HS-5 (cell line): ENCODE data around the gene ANKRD39.
A peak's percentile ranks its signal among the peaks of the same experiment; 100 is the strongest.
"Not testable (repeated sequence)": the region's sequence is repeated elsewhere in the genome, so short reads cannot be mapped to it uniquely, and the experiment has no call there.

Source experiments
- DNase-seq: peaks from one replicate; pipeline ENCODE4 v3.0.0-alpha.2; 2012; ENCODE audit warnings: low read depth

The ANKRD39 gene

DNA sequence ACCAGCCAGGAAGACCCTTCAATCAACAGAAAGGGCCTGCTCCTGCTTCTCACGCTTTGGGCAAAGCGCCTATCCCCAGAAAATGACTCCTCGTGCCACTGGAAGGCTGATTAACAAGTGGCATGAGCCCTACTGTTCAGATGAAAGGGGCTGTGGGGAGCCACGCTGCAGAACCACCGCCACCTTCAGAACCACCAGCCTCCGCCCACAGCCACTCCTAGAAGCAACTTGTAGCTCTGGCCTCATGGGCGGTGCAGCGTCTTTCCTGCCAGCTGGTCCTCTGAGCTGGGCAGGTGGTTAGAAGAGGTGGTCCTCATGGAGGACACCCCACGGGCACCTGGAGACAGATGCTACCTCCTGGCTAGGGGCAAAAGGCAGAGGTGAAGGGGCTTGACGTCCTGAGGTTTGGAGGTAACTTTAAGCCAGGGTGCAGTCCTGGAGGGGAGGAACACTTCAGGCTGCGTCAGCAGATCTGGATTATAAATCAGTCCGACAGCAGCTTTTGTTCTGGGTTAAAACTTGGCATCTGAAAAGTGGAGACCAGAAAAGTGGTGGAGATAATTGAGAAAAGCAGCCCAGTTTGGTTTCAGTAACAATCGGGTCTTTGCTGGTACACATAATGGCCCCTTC is 12.9 kb upstream of the ANKRD39 start:
- no peak for DNase-seq

DNA sequence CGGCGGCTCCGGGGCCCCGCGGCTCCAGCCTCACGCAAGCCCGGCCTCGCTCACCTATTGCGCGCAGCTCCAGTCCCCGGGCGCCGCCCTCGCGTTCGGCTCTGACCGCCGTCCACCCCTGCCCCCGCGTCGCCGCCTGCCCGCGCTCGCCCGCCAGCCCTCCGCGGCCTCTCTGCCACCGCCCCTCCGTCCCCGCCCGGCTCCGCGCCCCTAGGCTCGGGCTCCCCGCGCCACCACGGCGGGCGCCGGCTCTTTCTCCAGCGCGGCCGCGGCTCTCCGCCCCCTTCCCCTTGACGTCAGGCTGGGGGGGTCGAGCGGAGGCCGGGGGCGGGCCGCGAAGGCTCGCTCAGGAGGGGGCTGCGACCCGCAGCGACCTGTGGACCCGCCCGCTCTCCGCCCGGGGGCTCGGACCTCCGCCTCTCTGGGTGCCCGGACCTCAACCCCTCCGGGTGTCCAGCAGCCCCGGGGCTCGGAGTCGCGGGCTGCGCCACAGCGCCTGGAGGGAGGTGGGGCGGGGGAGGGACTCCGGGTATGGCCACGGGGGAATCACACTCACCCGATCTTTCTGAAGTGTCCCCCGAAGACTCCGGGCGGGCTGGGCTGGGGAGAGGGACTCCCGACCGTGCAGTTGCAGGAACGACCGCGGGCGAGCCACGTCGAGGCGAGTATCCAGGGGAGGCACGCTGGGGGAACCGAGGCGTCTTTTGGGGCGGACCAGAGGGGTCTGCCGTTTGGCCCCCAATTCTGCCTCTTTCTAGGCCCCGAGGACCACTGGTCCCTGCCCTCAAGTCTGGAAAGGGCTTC is 12.2 kb upstream of the ANKRD39 start, which contains the start of gene SEMA4C:
Gene SEMA4C, minus strand, starts transcription at position 259 of the 804 bp plus-strand sequence. CDS start 2,194 bp downstream, outside the sequence.
- DNase-seq: no peak

DNA sequence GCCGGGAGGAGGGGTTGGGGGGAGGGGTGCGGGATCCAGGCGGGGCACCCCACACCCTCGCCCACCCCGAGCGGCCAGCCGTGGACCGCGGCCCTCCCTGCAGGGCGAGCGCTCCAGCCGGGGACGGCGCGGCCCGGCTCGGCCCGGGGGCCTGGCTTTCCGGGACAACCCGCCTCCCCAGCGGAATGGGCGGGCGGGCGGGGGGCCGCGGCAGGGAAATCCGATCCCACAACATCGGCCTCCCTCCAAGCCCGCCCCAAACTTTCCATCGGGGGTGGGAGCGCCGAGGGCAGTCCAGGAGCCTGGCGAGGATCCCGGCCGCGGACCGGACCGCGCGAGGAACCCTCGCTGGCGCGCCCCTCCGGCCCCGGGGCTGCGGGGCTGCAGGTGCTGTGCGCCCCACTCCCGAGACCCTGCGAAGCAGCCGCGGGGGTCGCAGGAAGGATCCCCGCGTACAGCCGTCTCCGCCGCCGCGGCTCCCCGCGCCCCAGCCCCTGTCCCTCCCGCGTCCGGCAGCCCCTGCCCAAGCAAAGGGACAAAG is 11.5 kb upstream of the ANKRD39 start:
- peak; percentile 25 for DNase-seq

DNA sequence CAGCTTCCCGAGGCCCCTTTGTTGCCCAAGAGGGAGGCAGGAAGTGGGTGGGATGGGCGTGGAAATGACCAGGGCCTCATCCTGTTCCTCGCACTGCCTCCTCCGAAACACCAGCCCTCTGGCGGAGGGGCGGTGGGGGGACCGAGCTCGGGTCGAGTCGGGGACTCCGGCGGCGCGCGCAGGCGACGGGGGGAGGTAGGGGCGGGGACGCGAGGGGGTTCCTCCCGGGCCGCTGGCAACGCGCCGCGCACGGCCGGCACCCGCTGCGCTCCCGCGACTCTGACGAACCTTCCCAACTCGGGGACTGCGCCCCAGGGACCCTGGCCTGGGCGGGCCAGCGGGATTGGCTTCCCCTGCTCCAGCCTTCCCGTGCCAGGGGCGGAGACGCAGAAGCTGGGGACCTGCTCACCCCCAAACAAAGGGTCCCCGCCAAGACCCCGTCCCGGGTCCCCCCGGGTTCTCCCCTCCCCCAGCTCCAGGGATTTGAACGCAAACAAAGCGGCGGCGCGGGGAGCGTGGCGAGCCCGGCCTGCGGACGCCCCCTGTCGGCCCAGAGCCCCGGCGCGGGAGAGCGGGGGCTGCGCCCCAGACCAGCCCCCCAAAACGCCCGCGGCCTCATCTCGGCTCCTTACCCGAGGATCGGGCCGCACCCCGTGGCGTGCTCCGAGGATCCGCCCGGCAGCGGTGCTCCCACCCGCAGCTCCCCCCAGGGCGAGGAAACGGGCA is 10.9 kb upstream of the ANKRD39 start:
- DNase-seq: peak; percentile 94

DNA sequence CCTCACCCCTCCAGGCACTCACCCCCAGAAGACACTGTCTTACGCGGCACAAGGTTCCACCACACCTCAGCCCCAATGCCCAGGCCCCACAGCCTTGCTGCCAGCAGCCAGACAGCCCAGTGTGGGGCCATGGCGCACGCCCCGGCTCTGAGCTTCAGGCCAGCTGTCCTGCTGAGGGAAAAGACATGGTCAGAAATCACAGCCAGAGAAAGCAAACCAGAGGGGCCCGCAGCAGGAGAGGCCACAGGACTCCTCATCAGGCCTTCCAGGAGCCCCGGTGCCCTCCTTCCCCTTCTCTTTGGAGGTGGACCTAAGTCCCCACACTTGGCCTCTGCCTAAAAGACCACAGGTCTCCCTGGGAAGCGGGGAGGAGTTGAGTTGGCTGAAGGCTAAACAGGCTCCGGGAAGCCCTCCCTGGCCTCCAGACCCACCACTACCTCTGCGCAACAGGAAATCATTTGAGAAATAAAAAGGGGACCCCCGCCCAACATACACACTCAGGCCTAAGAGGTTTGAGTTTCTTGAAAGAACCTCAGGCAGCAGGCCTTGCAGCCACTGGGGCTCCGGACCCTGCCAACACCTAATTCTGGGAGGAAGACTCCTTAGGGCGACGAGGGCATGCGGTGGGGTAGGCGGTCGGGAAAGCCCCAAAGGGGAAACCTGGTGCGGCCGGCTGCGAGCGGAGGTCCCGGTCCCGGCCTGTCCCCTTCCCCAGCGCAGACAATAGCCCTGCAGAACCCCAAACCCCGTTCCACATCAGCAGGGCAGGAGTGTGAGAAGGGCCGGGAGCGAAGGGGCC is 10.1 kb upstream of the ANKRD39 start:
- DNase-seq: peak; percentile 26

DNA sequence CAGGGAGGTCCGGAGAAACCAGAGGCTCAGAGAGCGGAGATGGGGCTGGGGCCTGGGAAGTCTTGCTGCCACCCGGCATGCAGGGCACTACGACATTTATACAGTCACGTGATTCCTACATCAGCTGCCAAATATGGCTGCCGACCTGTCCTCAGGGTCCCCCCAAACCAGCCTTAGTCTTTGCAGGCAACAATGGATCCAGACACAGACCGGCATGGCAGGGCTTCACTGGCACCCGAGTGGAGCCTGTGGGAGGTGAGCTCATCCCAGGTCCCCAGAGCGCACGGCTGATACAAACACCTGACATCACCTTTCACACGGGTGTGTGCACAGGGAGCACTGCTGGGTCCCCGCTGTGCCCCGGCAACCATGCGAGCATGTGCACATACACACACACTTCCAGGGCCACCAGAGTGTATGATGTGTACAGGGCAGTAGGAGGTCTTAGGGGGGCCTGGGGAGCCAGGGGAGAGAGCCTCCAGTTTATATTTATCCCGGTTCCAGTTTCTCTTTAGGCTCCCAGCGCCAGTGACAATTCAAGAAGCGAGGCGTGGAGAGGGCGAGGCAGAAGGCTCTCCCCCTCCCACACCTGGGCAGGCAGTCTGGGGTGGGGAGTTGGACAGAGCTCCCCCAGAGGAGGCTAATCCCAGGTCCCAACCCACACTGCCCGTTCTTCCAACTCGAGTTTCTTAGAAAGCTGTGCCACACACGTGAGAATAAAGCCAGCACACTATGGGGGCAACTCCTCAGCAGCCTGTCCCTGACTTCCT is 9.4 kb upstream of the ANKRD39 start:
- no peak for DNase-seq

DNA sequence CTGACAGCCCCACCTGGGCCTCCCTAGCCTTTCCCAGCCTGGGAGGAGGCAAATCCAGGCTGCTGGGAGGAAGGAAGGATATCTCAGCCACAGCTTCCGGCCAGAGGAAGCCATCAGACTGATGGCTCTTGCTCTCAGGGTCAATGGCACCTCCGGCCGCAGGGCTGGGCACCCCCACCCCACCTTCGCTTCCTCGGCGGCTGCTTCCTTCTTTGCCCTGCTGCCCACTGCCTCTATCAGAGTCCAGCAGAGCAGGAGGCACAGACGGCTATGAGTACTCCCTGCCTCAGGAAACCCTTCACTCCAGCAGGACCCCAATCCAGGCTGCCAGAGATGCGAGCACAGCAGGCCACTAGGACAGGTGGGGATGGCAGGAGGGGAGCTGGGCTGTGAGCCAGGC is 8.8 kb upstream of the ANKRD39 start:
- DNase-seq: no peak

DNA sequence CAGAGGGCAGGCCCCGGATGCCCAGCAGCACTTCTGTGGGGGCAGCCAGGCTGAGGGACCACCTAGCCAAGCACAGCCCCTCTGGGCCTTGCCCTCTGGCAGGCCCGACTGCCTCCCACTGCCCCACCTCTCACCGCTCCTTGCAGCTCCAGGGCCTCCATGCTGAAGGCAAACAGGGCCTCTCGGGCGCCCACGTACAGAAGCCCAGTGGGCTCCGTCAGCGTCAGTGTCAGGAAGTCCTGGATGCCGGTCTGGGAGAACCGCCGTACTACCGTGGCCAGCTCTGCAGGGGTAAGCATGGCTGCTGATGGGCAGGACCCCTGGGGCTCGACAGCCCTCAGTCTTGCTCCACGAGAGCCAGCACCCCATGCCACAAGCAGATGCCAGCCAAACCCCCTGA is 8.3 kb upstream of the ANKRD39 start:
- DNase-seq: no peak

DNA sequence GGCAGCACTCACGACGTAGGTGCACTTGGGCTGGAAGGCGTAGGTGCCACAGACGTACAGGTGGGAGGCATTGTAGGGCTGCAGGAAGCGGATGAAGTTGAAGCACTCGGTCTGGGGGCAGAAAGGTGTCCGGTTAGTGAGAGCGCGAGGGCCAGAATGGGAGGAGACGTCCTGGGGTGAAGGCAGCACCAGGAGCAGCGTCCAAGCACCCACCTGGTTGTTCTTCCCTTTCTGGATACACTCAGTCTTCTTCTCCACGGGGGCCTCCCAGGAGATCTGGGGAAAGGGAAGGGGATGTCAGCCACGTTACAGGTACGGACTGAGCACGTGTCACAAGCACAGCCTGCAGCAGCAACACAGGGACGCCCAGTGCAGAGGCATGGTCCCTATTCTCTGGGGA is 7.8 kb upstream of the ANKRD39 start:
- no peak for DNase-seq

DNA sequence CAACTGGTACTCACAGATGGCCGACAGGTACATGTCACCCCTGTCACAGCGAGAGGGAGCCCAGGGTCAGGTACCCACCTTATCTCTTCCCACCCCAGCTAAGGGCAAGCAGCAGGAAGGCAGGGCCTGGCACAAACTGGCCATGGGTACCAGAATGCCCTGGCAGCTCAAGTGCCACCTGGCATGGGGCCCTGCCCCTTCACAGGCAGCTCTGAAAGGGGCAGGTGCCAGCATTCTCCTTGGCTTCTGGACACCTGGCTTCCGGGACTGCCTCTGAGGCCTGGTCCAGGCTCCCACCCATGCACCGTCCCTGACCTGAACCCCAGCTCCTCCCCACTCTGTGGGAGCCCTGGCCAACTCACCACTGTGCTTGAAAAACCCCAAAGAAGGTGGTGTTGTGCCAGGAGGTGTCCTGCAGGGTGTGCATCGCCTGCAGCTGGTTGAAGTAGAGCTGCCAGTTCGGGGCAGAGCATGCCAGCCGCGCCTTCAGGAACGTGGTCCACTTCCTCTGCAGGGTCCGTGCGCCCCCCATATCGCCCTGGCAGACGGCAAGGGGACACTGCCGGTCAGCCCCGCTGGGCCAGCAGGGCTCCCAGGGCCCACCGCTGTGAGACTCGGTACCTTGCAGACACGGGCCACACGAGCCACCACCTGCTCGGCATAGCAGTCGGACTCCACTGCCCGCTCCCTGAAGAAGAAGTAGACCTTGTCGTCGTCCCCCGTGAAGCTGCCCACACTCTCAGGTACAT is 6.7 kb upstream of the ANKRD39 start:
- DNase-seq: no peak

DNA sequence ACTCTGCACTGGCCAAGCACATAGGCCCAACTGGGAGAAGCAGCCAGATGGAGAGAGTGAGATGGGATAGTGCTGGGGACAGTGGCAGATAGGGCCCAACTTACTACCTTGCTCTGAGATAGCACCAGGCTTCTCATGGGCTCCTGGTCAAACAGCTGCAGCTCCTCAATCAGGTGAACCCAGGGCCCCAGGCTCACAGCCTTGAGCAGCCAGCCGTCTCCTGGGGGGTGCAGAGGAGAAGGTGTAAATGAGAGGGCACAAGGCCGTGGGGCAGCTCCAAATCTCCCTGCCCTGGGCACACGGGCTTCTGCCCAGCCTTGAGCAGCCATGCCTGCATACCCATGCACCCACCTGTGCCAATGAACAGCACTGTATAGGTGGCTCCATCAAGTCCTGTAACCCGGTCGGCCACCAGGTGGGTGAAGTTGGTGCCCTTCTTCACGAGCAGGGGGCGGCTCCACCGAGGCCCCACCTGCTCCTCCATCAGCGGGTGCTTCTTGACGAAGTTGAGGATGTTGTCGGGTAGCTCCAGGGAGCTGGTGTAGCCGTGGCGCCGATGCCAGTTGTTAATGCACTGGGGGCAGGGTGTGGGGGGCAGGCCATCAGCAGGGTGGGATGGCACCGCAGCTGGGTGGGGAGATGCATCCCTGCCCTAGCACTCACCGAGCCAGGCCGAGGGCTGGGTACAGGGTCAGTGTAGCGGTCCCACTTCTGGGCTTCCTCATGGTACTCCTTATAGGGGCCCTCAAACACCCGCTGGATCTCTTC is 5.9 kb upstream of the ANKRD39 start:
- no peak for DNase-seq

DNA sequence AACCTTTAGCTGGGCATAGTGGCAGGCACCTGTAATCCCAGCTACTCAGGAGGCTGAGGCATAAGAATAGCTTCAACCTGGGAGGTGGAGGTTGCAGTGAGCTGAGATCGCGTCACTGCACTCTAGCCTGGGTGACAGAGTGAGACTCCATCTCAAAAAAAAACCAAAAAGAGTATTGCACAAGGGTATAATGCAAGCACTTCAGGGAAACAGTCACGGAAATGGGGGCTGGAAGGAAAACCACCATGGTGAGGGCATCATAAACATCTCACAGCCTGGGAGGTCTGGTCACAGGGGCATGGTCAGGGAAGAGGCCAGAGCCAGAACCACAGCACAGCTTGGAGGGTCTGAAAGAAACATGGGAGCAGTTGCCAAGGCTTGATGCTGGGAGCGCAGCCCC is 5.2 kb upstream of the ANKRD39 start:
- not testable (repeated sequence) for DNase-seq

DNA sequence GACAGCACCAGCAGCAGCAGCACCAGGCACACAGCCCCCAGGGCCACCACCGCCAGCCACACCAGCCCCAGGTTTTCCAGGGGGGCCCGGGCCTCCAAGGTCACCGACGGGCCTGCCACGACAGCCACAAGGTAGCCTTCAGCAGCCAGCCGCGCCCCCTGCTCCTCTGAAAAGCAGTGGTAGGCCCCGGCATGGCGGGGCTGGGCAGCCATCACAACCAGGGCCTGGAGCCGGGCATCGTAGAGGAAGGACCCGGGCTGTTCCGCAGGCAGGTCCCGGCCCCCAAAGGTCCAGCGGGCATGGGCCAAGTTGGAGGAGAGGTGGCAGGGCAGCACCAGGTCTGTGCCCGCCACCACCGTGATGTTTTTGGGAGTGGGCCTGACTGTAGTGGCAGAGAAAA is 3.3 kb upstream of the ANKRD39 start:
- DNase-seq: no peak

DNA sequence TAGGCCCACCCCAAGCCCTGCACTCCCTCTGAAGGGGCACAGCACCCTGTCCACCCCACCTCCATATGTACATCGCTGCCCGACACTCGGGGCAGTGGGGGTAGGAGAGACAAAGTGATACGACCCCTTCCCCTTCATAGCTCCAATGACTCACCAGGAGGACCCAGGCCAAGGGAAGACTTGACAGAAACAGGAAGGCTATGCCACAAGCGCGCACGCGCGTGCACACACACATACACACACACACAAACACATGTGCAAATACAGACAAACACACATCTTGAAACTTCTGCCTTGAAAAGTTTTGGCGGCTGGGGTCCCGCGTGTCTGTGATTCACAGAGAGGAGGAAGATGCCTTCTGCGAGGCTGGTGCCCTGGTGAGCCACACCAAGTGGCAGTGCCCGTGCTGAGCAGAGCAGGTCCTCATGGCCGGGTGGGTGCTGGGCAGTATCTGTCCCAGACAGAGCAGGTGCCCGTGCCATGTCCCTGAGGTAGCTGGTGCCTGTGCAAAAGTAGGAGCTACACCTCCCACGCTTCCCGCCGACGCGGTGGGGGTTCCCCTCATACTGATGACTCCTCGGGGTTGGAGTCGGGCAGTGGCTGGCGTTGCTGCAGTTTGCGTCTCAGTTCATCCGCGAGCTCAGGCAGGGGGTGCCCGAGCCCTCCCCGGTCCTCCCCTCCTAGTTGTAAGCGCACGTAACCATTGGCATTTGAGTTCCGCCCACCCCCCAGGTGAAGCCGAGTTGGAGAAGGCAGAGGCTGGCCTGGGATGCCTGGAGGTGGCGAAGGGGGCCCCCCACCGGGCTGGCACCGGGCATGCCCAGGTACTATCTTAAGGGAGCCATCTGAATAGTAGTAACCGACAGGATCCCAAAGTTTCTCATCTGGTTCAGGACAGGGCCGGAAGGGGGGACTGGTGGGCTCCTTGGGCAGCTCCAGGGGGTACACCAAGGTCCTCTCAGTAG is 2.5 kb upstream of the ANKRD39 start:
- no peak for DNase-seq

DNA sequence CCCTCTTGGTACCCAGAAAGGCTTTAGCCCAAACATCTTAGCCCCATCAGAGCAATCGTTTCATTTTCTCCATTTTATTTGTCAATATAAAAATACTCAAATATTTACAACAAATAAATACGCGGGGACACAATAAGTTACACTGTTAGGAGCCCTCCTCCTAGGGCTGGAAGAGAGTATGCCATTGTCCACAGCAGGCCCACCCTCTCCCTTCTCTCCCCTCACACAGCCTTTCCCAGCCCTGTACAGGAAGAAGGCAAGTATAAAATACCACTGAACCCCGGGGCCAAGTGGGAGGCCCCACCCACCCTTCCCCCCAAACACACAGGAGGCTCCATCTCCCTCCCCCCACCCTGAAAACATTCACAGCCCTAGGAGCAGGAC is 1.9 kb upstream of the ANKRD39 start:
- no peak for DNase-seq

DNA sequence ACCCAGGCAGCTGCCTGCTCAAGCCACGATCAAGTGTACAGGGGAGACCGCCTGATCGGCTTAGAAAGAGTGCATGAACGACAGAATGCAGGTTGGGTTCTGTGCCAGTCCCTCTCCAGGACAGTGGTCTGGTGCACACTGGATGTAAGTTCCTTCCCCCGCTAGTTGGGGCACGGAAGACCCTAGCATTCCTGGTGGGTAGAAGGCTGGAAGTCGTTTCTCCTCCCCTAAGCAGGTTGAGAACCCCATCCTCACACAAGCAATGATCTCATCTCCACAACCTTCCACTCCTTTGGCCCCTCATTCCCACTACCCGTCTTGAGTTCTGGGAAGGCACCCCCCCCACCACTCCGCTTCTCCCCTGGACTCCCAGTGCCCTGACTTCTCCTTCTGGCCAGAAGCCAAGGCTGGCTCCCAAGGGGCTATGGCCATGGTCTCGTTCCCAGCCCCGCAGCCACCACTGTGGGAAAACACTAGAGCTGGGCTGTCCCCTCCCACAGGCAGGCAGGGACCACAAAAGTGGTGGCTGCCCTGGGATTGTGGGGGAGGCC is 1.4 kb upstream of the ANKRD39 start:
- DNase-seq: no peak

DNA sequence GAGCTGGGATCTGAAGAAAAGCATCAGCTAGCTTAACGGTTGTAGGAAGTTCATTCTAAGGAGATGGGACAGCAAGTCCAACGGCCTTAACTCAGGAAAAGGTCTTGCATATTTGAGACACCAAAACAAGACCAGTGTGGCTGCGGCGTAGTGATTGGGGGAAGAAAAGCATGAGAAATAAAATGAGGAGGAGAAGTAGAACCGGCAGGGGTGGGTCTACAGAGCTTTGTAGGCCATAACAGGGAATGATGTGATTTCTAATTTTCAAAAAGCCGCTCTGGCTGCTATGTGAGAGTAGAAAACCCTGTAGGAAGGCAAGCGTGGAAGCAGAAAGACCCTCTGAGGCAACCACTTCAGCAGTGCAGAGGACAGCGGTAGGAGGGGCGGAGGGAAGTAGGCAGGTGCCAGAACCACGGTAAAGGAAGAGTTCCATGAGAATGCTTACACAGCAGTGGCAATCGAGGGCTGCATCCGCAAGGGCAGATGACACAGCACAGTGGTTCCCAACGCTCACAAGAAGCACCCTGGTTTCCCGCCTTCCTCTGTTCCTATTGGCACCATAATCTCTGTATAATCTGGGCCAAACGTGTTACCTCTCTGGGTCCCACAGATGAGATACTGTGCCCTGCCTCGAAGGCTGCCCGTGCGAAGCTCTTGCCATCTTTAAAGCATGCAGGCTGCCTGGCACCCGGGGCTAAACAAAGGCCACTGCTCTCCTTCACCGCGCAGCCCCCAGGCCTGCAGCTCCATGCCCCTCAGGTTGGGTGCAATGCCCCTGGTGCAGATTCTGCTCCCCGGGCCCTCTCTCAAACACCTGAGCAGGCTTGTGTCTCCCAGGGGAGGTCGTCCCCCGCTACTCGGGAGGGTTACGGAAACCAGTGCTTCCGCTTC is 795 bp downstream of the ANKRD39 start:
- no peak for DNase-seq
